HG02885 (cell line): ENCODE results near the gene FAM135A.
"Not testable (repeated sequence)": the region's sequence is repeated elsewhere in the genome, so short reads cannot be mapped to it uniquely, and the experiment has no call there.

ENCODE experiments used
- ATAC-seq: cut with Tn5 transposase; IDR thresholded peaks from one replicate; pipeline ENCODE4 v1.9.1; 2021; ENCODE audit warnings: mild to moderate bottlenecking; ENCODE audit not compliant: unreplicated experiment, poor library complexity

FAM135A gene

GRCh38 chr6:70530023-70530422 is 116.7 kb downstream of the FAM135A start:
- no peak for ATAC-seq

- ATAC-seq = peak; percentile 68
These were observed 117.8 kb downstream of the FAM135A start for GRCh38 chr6:70531133-70531532.

- peak; percentile 61 for ATAC-seq
These were observed 124.0 kb downstream of the FAM135A start for GRCh38 chr6:70537266-70537665.

GRCh38 chr6:70538376-70538775 is 125.1 kb downstream of the FAM135A start:
- ATAC-seq = peak; percentile 87

- no peak for ATAC-seq
These were observed 134.0 kb downstream of the FAM135A start for GRCh38 chr6:70547313-70547712.

GRCh38 chr6:70547905-70548304 is 134.6 kb downstream of the FAM135A start:
- no peak for ATAC-seq

GRCh38 chr6:70549327-70549726 is 136.0 kb downstream of the FAM135A start:
- no peak for ATAC-seq

GRCh38 chr6:70551566-70551965 is 138.3 kb downstream of the FAM135A start:
- ATAC-seq = no peak

- not testable (repeated sequence) for ATAC-seq
These were observed 139.1 kb downstream of the FAM135A start for GRCh38 chr6:70552286-70552940.

GRCh38 chr6:70552974-70553373 is 139.7 kb downstream of the FAM135A start:
- ATAC-seq = no peak

GRCh38 chr6:70557998-70558397 is 144.7 kb downstream of the FAM135A start:
- peak; percentile 50 for ATAC-seq

GRCh38 chr6:70562401-70562800 is 149.1 kb downstream of the FAM135A start:
- ATAC-seq = not testable (repeated sequence)

- ATAC-seq = no peak
These were observed 150.2 kb downstream of the FAM135A start for GRCh38 chr6:70563530-70563929.

GRCh38 chr6:70566751-70567382 is 153.6 kb downstream of the FAM135A start, which contains the start of gene SDHAF4:
SDHAF4 (plus strand) TSS chr6:70566930; CDS start chr6:70566941, 11 bp downstream.
- peak; percentile 99 for ATAC-seq

- ATAC-seq = no peak
These were observed 161.3 kb downstream of the FAM135A start for GRCh38 chr6:70574643-70575042.

GRCh38 chr6:70575899-70576495 is 162.7 kb downstream of the FAM135A start:
- no peak for ATAC-seq

GRCh38 chr6:70586114-70586513 is 172.8 kb downstream of the FAM135A start:
- ATAC-seq = peak; percentile 95

- ATAC-seq = no peak
These were observed 177.1 kb downstream of the FAM135A start for GRCh38 chr6:70590400-70590799.

- no peak for ATAC-seq
These were observed 179.2 kb downstream of the FAM135A start for GRCh38 chr6:70592391-70593117.

GRCh38 chr6:70593118-70593486 is 179.8 kb downstream of the FAM135A start:
- no peak for ATAC-seq

- no peak for ATAC-seq
These were observed 185.9 kb downstream of the FAM135A start for GRCh38 chr6:70599187-70599586.
